HUES6 (cell line): ENCODE measurements around the gene PGM5.
"Not testable (repeated sequence)": the region's sequence is repeated elsewhere in the genome, so short reads cannot be mapped to it uniquely, and the experiment has no call there.

Experiments
- H3K27ac ChIP-seq: 2 replicates; pipeline ENCODE4 v1.7.0; 2013; ENCODE audit warnings: low read depth, mild to moderate bottlenecking, low read length, inconsistent platforms
- H3K27me3 ChIP-seq: 2 replicates; pipeline ENCODE4 v1.6.1; 2013; ENCODE audit warnings: low read length; ENCODE audit not compliant: control insufficient read depth, insufficient read depth
- H3K36me3 ChIP-seq: 2 replicates; pipeline ENCODE4 v1.6.1; 2013; ENCODE audit warnings: low read length; ENCODE audit not compliant: control insufficient read depth, insufficient read depth
- H3K4me1 ChIP-seq: 2 replicates; pipeline ENCODE4 v1.6.1; 2013; ENCODE audit warnings: low read length; ENCODE audit not compliant: control insufficient read depth, insufficient read depth
- H3K4me3 ChIP-seq: 2 replicates; pipeline ENCODE4 v1.5.1; 2013; ENCODE audit warnings: low read depth, low read length
- H3K9ac ChIP-seq: one replicate; pipeline ENCODE4 v1.6.1; 2013; ENCODE audit warnings: mild to moderate bottlenecking, low read length
- H3K9me3 ChIP-seq: 2 replicates; pipeline ENCODE4 v1.6.1; 2013; ENCODE audit warnings: low read depth, low read length; ENCODE audit not compliant: control insufficient read depth, insufficient read depth

Gene PGM5

GRCh38 chr9:68336639-68337339 lies 19.6 kb upstream of the PGM5 start:
- not testable (repeated sequence) for H3K27me3 ChIP-seq, H3K36me3 ChIP-seq, H3K9me3 ChIP-seq, H3K4me3 ChIP-seq, H3K27ac ChIP-seq, H3K4me1 ChIP-seq, H3K9ac ChIP-seq

- H3K9me3 ChIP-seq = not testable (repeated sequence)
Measured at GRCh38 chr9:68338000-68338399, 18.4 kb upstream of the PGM5 start.

GRCh38 chr9:68342265-68343025 lies 14.0 kb upstream of the PGM5 start:
- not testable (repeated sequence) for H3K4me1 ChIP-seq, H3K27ac ChIP-seq, H3K9ac ChIP-seq, H3K9me3 ChIP-seq, H3K27me3 ChIP-seq, H3K36me3 ChIP-seq, H3K4me3 ChIP-seq

More at GRCh38 chr9:68338000-68338399, 18.4 kb upstream of the PGM5 start:
- not testable (repeated sequence) for H3K9ac ChIP-seq, H3K27me3 ChIP-seq, H3K4me1 ChIP-seq, H3K27ac ChIP-seq, H3K36me3 ChIP-seq, H3K4me3 ChIP-seq

GRCh38 chr9:68343242-68343641 lies 13.2 kb upstream of the PGM5 start:
- H3K4me3 ChIP-seq, H3K36me3 ChIP-seq: not testable (repeated sequence)
- H3K27me3 ChIP-seq = peaks cover 13% of the 10 kb centered on the region

GRCh38 chr9:68343992-68344391 lies 12.4 kb upstream of the PGM5 start:
- H3K4me1 ChIP-seq, H3K27ac ChIP-seq, H3K4me3 ChIP-seq, H3K9ac ChIP-seq, H3K9me3 ChIP-seq, H3K36me3 ChIP-seq: not testable (repeated sequence)
- H3K27me3 ChIP-seq = peaks cover 16% of the 10 kb centered on the region

More at GRCh38 chr9:68343242-68343641, 13.2 kb upstream of the PGM5 start:
- H3K9ac ChIP-seq, H3K9me3 ChIP-seq, H3K27ac ChIP-seq, H3K4me1 ChIP-seq: not testable (repeated sequence)

GRCh38 chr9:68351689-68352088 lies 4.7 kb upstream of the PGM5 start:
- not testable (repeated sequence) for H3K4me3 ChIP-seq, H3K27ac ChIP-seq, H3K9ac ChIP-seq, H3K36me3 ChIP-seq, H3K9me3 ChIP-seq, H3K4me1 ChIP-seq
- H3K27me3 ChIP-seq = peaks cover 51% of the 10 kb centered on the region

GRCh38 chr9:68355993-68356379 lies 425 bp upstream of the PGM5 start:
- not testable (repeated sequence) for H3K27ac ChIP-seq, H3K9me3 ChIP-seq, H3K4me3 ChIP-seq, H3K4me1 ChIP-seq, H3K36me3 ChIP-seq, H3K9ac ChIP-seq
- peaks cover 71% of the 10 kb centered on the region for H3K27me3 ChIP-seq

GRCh38 chr9:68357119-68357714 lies 806 bp downstream of the PGM5 start:
- H3K9me3 ChIP-seq, H3K4me1 ChIP-seq, H3K27ac ChIP-seq, H3K9ac ChIP-seq, H3K36me3 ChIP-seq: not testable (repeated sequence)
- Histone ChIP-seq H3K27me3 (peaks cover 66% of the 10 kb centered on the region), H3K4me3 (peak overlapping the region; percentile 65)

- not testable (repeated sequence) for H3K4me3 ChIP-seq
Measured at GRCh38 chr9:68366933-68367547, 10.6 kb downstream of the PGM5 start.

GRCh38 chr9:68375789-68376188 lies 19.4 kb downstream of the PGM5 start:
- H3K9me3 ChIP-seq, H3K4me3 ChIP-seq, H3K36me3 ChIP-seq, H3K9ac ChIP-seq, H3K4me1 ChIP-seq, H3K27ac ChIP-seq, H3K27me3 ChIP-seq: not testable (repeated sequence)

More at GRCh38 chr9:68366933-68367547, 10.6 kb downstream of the PGM5 start:
- H3K4me1 ChIP-seq, H3K9me3 ChIP-seq, H3K27ac ChIP-seq, H3K9ac ChIP-seq, H3K36me3 ChIP-seq: not testable (repeated sequence)
- peaks cover 15% of the 10 kb centered on the region for H3K27me3 ChIP-seq

- H3K4me3 ChIP-seq, H3K27ac ChIP-seq, H3K4me1 ChIP-seq, H3K9me3 ChIP-seq, H3K36me3 ChIP-seq, H3K9ac ChIP-seq, H3K27me3 ChIP-seq: not testable (repeated sequence)
Measured at GRCh38 chr9:68377723-68378122, 21.3 kb downstream of the PGM5 start.
